Mucosa of descending colon (tissue), 3 donors: Measurements from ENCODE around the gene MLLT10. TPM values are rescaled to one million over a fixed set of nuclear protein-coding genes. Genes with fewer than 3 reads are reported as not detected.

Source experiments
- ATAC-seq: fragments of 200-7000 bp; cut with Tn5 transposase; one replicate; pipeline ENCODE4 v1.9.1; 2020; ENCODE audit warnings: mild to moderate bottlenecking, moderate library complexity
- DNase-seq, 3 donors: peaks; one replicate each; pipeline ENCODE4 v3.0.0-alpha.2; 2020
- H3K36me3 ChIP-seq: fragments of 200-600 bp; one replicate; pipeline ENCODE4 v1.8.0; 2021; ENCODE audit warnings: low read depth, mild to moderate bottlenecking
- H3K4me1 ChIP-seq: fragments of 200-600 bp; one replicate; pipeline ENCODE4 v1.8.0; 2021; ENCODE audit warnings: low read depth, mild to moderate bottlenecking
- H3K4me3 ChIP-seq: fragments of 200-600 bp; one replicate; pipeline ENCODE4 v1.8.0; 2021; ENCODE audit warnings: mild to moderate bottlenecking
- H3K9me3 ChIP-seq: fragments of 200-600 bp; one replicate; pipeline ENCODE4 v1.8.0; 2021; ENCODE audit warnings: mild to moderate bottlenecking
- CTCF ChIP-seq: fragments of 200-600 bp; IDR thresholded peaks from one replicate; pipeline ENCODE4 v1.8.0; 2022; ENCODE audit warnings: antibody characterized with exemption, mild to moderate bottlenecking
- intact Hi-C, 2 donors: fragments of 100-400 bp; cut with DNase I in 1 of 2; cut with micrococcal nuclease in 1 of 2; formaldehyde crosslinking; loops; one replicate each; pipeline versions ENCODE4 v1.11.0 to v1.11.1; 2022; cut with DNase I, micrococcal nuclease
- total RNA-seq, 3 donors: library from RNA; stranded (reverse); fragmentation: NEBNext Ultra II Directional in 2 of 3; extraction: Animal tissue kit (Norgen Biotek cat#: 25700) in 2 of 3; gene quantifications; one replicate each; pipeline versions ENCODE4 v1.2.1 to v1.2.4, GENCODE V29; 2021 to 2023
- donor health status: DM: no; HTN: no; CAD: no; lungs with moderate emphysema.
- donor health status: DM: no; HTN: no; CAD: no.
- donor health status: DM: no; HTN: yes; CAD: no.

Gene MLLT10
- total RNA-seq, 3 donors from 2014 or later, result 29.6 to 43.1 (median 35.8) TPM

GRCh38 chr10:21508706-21509331, 25.2 kb upstream of the MLLT10 start:
- Histone ChIP-seq H3K4me3 (no peak overlapping the region), H3K9me3 (no peaks in the 10 kb centered on the region), H3K4me1 (peaks cover 5% of the 10 kb centered on the region), H3K36me3 (no peaks in the 10 kb centered on the region)
- no peak for TF ChIP-seq CTCF
- DNase-seq (no peak), ATAC-seq (no peak)
- intact Hi-C loops, result no loop called here

GRCh38 chr10:21509341-21510240, 24.4 kb upstream of the MLLT10 start:
- H3K4me3 ChIP-seq, result no peak overlapping the region
- intact Hi-C loops, result no loop called here
- H3K9me3 ChIP-seq, result no peaks in the 10 kb centered on the region
- DNase-seq (no peak), ATAC-seq (no peak)
- no peak for TF ChIP-seq CTCF
- H3K36me3 ChIP-seq, result no peaks in the 10 kb centered on the region
- peaks cover 5% of the 10 kb centered on the region for H3K4me1 ChIP-seq

- no peak for DNase-seq
- Histone ChIP-seq H3K4me1 (peaks cover 5% of the 10 kb centered on the region), H3K9me3 (no peaks in the 10 kb centered on the region), H3K4me3 (no peak overlapping the region), H3K36me3 (no peaks in the 10 kb centered on the region)
- no peak for ATAC-seq
- TF ChIP-seq CTCF, result no peak
- intact Hi-C loops, result no loop called here
These were observed 23.6 kb upstream of the MLLT10 start for GRCh38 chr10:21510241-21511094.

GRCh38 chr10:21511095-21511570, 22.9 kb upstream of the MLLT10 start:
- Histone ChIP-seq H3K9me3 (no peaks in the 10 kb centered on the region), H3K4me1 (peaks cover 7% of the 10 kb centered on the region), H3K36me3 (no peaks in the 10 kb centered on the region), H3K4me3 (no peak overlapping the region)
- intact Hi-C loops, result no loop called here
- ATAC-seq (no peak), DNase-seq (no peak)
- TF ChIP-seq CTCF, result no peak

GRCh38 chr10:21511946-21512572, 22.0 kb upstream of the MLLT10 start:
- intact Hi-C loops, result no loop called here
- DNase-seq (no peak), ATAC-seq (peak; percentile 39)
- Histone ChIP-seq H3K4me1 (peaks cover 10% of the 10 kb centered on the region), H3K4me3 (no peak overlapping the region), H3K9me3 (no peaks in the 10 kb centered on the region), H3K36me3 (no peaks in the 10 kb centered on the region)
- no peak for TF ChIP-seq CTCF
